HEK293T (cell line): ENCODE measurements around the gene IRF3.

Experiments
- CTCF ChIA-PET: fragments of 350-600 bp; formaldehyde crosslinking; extraction: SDS; loops from one replicate; lab custom pipeline; 2021; ENCODE audit warnings: antibody characterized with exemption, inconsistent platforms; lab: Yijun Ruan, JAX
- POLR2A ChIA-PET: fragments of 350-600 bp; formaldehyde crosslinking; extraction: SDS; loops from one replicate; lab custom pipeline; 2020; ENCODE audit warnings: antibody characterized with exemption, inconsistent platforms; lab: Yijun Ruan, JAX
- DNase-seq: peaks from one replicate; pipeline ENCODE4 v3.0.0; 2012; ENCODE audit warnings: mixed read lengths; ENCODE audit errors: extremely low spot score
- ARNT ChIP-seq: fragments of 450-650 bp; IDR thresholded peaks from 2 replicates; pipeline ENCODE4 v1.6.1; 2017; ENCODE audit warnings: mild to moderate bottlenecking
- BHLHE40 ChIP-seq: fragments of 450-650 bp; IDR thresholded peaks from 2 replicates; pipeline ENCODE4 v1.6.1; 2016; ENCODE audit warnings: mild to moderate bottlenecking, moderate library complexity, borderline replicate concordance
- CTBP1 ChIP-seq: fragments of 450-650 bp; IDR thresholded peaks from 2 replicates; pipeline ENCODE4 v1.6.1; 2016; ENCODE audit warnings: borderline replicate concordance
- ELF4 ChIP-seq: fragments of 450-650 bp; IDR thresholded peaks from 2 replicates; pipeline ENCODE4 v1.6.1; 2017; ENCODE audit warnings: antibody characterized with exemption
- FOXA1 ChIP-seq: fragments of 450-650 bp; IDR thresholded peaks from 2 replicates; pipeline ENCODE4 v1.6.1; 2016; ENCODE audit warnings: mild to moderate bottlenecking
- FOXK2 ChIP-seq: fragments of 450-650 bp; IDR thresholded peaks from 2 replicates; pipeline ENCODE4 v1.6.1; 2016; ENCODE audit warnings: mild to moderate bottlenecking
- FOXM1 ChIP-seq: fragments of 450-650 bp; IDR thresholded peaks from 2 replicates; pipeline ENCODE4 v1.6.1; 2017; ENCODE audit warnings: mild to moderate bottlenecking, borderline replicate concordance
- HDGF ChIP-seq: fragments of 450-650 bp; IDR thresholded peaks from 2 replicates; pipeline ENCODE4 v1.6.1; 2017; ENCODE audit warnings: antibody characterized with exemption, borderline replicate concordance
- L3MBTL2 ChIP-seq: fragments of 450-650 bp; conservative IDR thresholded peaks from 2 replicates; pipeline ENCODE4 v1.6.1; 2016; ENCODE audit warnings: mild to moderate bottlenecking
- LEF1 ChIP-seq: fragments of 450-650 bp; IDR thresholded peaks from 2 replicates; pipeline ENCODE4 v1.6.1; 2017; ENCODE audit warnings: mild to moderate bottlenecking, borderline replicate concordance
- NFRKB ChIP-seq: fragments of 450-650 bp; IDR thresholded peaks from 2 replicates; pipeline ENCODE4 v1.6.1; 2016; ENCODE audit warnings: mild to moderate bottlenecking, moderate library complexity
- PKNOX1 ChIP-seq: fragments of 450-650 bp; IDR thresholded peaks from 2 replicates; pipeline ENCODE4 v1.6.1; 2016
- SP1 ChIP-seq: fragments of 450-650 bp; IDR thresholded peaks from 2 replicates; pipeline ENCODE4 v1.6.1; 2017
- SUZ12 ChIP-seq: fragments of 450-650 bp; IDR thresholded peaks from 2 replicates; pipeline ENCODE4 v1.6.1; 2016; ENCODE audit warnings: mild to moderate bottlenecking
- TARDBP ChIP-seq: fragments of 450-650 bp; IDR thresholded peaks from 2 replicates; pipeline ENCODE4 v1.6.1; 2016
- ZNF384 ChIP-seq: fragments of 450-650 bp; IDR thresholded peaks from 2 replicates; pipeline ENCODE4 v1.6.1; 2016

IRF3 gene

GRCh38 chr19:49640113-49640898 lies 25.4 kb downstream of the IRF3 start, which contains the start of gene RRAS:
TSS of gene RRAS (minus strand) at chr19:49640143. CDS start at chr19:49640098, 45 bp downstream.
- TF ChIP-seq SUZ12 (no peak), ZNF384 (no peak), HDGF (no peak), ELF4 (peak; percentile 37; the same call in 1 of the 2 replicates)
- CTCF ChIA-PET, result interaction anchor here (1.0 to 2.0 kb wide), 4 partner anchors 32 to 70 kb away, joined by 3 to 8 read pairs (median 6); partner anchors contain the start of gene PRMT1

GRCh38 chr19:49639401-49640112 lies 26.1 kb downstream of the IRF3 start:
- CTCF ChIA-PET, result interaction anchor here (1.0 to 2.0 kb wide), 4 partner anchors 33 to 70 kb away, joined by 3 to 8 read pairs (median 6); partner anchors contain the start of gene PRMT1
- TF ChIP-seq ELF4 (no peak), BHLHE40 (no peak), NFRKB (no peak), ZNF384 (no peak), L3MBTL2 (no peak), PKNOX1 (no peak), ARNT (no peak), HDGF (no peak), FOXA1 (no peak), LEF1 (no peak), CTBP1 (no peak)
- POLR2A ChIA-PET, result interaction anchor here (0.8 to 3.1 kb wide), 19 partner anchors 10 to 226 kb away, joined by 3 to 61 read pairs (median 5); partner anchors contain the start of genes BCL2L12, IRF3, NOSIP and PRMT1
- no peak for DNase-seq

More at GRCh38 chr19:49640113-49640898, 25.4 kb downstream of the IRF3 start, which contains the start of gene RRAS:
- DNase-seq, result peak; percentile 96
- POLR2A ChIA-PET, result interaction anchor here (0.6 to 3.1 kb wide), 29 partner anchors 9 to 504 kb away, joined by 3 to 61 read pairs (median 4); partner anchors contain the start of genes BCL2L12, IRF3, NOSIP and PRMT1

GRCh38 chr19:49637821-49638738 lies 27.6 kb downstream of the IRF3 start:
- no peak for TF ChIP-seq FOXM1
- no peak for TF ChIP-seq TARDBP
- no peak for TF ChIP-seq ZNF384
- no peak for TF ChIP-seq PKNOX1
- TF ChIP-seq SP1, result no peak
- no peak for TF ChIP-seq ARNT
- TF ChIP-seq ELF4, result no peak
- no peak for TF ChIP-seq SUZ12
- TF ChIP-seq L3MBTL2, result no peak
- no peak for TF ChIP-seq FOXK2
- TF ChIP-seq LEF1, result no peak
- no peak for TF ChIP-seq FOXA1
- TF ChIP-seq NFRKB, result no peak
- TF ChIP-seq CTBP1, result no peak
- no peak for TF ChIP-seq BHLHE40
- TF ChIP-seq HDGF, result no peak
- POLR2A ChIA-PET, result interaction anchor here (1.5 kb wide), 1 partner anchor 39 kb away, joined by 4 read pairs; the partner anchor contains the start of gene PRMT1
- CTCF ChIA-PET, result interaction anchor here (0.7 kb wide), 1 partner anchor 34 kb away, joined by 3 read pairs; no protein-coding TSS in a partner anchor
- no peak for DNase-seq

- CTCF ChIA-PET, result interaction anchor here (0.6 kb wide), 1 partner anchor 40 kb away, joined by 3 read pairs; no protein-coding TSS in a partner anchor
- TF ChIP-seq ELF4 (no peak), FOXA1 (no peak), SP1 (no peak), PKNOX1 (no peak), NFRKB (no peak), L3MBTL2 (no peak), FOXM1 (no peak), BHLHE40 (no peak), SUZ12 (no peak), CTBP1 (no peak), ARNT (no peak), TARDBP (no peak), HDGF (no peak), FOXK2 (no peak), LEF1 (no peak)
Measured at GRCh38 chr19:49636233-49636932, 29.3 kb downstream of the IRF3 start.

More at GRCh38 chr19:49636233-49636932, 29.3 kb downstream of the IRF3 start:
- POLR2A ChIA-PET, result no interaction called here
- DNase-seq, result no peak
